GM21367 (cell line): ENCODE data around the gene F11R.
"Not testable (repeated sequence)": the region's sequence is repeated elsewhere in the genome, so short reads cannot be mapped to it uniquely, and the experiment has no call there.

ENCODE experiments used
- ATAC-seq: cut with Tn5 transposase; IDR thresholded peaks from one replicate; pipeline ENCODE4 v1.9.1; 2021; ENCODE audit not compliant: unreplicated experiment

The F11R gene

DNA sequence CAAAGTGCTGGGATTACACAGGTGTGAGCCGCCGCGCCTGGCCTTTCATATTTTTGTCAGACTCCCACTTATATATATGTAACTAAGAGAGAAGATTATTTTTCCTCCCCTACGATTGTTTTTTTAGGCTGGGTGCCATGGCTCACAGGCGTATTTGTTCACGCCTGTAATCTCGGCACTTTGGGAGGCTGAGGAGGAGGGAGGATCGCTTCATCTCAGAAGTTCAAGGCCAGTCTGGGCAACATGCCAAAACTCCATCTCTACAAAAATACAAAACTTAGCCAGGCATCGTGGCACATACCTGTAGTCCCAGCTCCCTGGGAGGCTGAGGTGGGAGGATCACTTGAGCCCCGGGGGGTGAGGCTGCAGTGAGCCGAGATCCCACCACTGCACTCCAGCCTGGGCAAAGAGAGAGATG is 42.4 kb downstream of the F11R start:
- no peak for ATAC-seq

- ATAC-seq = no peak
These were observed 45.9 kb downstream of the F11R start for GRCh38 chr1:160975026-160975425.

DNA sequence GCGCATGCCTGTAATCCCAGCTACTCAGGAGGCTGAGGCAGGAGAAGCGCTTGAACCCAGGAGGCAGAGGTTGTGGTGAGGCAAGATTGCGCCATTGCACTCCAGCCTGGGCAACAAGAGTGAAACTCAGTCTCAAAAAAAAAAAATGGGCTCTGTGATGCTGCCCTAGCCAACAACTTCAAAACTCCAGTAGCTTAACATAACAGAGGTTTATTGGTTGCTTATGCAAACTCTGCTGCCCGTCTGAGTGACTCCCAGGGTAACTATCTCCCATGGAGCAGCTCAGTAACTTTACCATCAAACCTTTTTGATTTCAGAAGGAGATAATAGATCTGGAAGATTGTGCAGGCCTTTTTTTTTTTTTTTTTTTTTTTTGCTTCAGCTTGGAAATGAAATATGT is 47.5 kb downstream of the F11R start:
- ATAC-seq = no peak

DNA sequence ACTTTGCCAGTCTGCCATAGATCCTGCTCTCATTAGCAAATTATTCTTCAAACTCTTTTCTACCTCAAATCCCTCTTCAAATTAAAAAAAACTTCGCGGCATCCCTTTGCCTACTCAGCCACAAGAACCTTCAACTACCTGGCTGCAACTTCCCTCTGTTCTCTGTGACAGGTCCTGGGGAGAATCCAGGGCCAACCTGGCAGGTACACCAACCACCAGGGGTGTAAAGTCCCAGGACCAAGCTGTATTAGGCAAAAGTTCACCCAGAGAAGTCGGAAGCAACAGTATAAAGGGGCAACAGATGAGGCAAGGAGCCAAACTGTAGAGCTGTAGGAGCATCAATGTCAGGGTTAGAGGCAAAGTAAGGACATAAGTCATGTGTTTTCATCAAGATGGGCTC is 48.0 kb downstream of the F11R start:
- no peak for ATAC-seq

GRCh38 chr1:160971618-160972056 is 49.3 kb downstream of the F11R start:
- no peak for ATAC-seq

GRCh38 chr1:160963521-160963920 is 57.4 kb downstream of the F11R start:
- ATAC-seq = no peak

- ATAC-seq = no peak
These were observed 59.5 kb downstream of the F11R start for GRCh38 chr1:160961419-160961818.

DNA sequence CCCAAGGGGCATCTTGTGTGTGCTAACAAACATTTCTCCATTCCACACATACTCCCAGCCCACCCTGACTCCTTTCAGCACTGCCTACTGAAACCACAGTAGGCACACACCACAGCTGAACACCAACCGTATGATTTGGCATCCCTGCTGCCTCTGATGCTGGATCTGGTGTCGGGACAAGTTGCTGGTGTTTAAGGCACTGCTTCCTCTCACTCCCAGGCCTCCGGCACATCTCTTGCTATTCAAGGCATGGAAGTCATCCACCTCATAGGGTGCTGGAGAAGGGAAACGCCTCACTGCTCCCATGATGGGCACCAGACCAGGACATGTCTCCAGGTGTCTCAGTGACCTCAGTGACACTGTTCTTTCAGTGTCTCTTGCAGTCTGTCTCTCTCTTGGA is 64.0 kb downstream of the F11R start:
- no peak for ATAC-seq

DNA sequence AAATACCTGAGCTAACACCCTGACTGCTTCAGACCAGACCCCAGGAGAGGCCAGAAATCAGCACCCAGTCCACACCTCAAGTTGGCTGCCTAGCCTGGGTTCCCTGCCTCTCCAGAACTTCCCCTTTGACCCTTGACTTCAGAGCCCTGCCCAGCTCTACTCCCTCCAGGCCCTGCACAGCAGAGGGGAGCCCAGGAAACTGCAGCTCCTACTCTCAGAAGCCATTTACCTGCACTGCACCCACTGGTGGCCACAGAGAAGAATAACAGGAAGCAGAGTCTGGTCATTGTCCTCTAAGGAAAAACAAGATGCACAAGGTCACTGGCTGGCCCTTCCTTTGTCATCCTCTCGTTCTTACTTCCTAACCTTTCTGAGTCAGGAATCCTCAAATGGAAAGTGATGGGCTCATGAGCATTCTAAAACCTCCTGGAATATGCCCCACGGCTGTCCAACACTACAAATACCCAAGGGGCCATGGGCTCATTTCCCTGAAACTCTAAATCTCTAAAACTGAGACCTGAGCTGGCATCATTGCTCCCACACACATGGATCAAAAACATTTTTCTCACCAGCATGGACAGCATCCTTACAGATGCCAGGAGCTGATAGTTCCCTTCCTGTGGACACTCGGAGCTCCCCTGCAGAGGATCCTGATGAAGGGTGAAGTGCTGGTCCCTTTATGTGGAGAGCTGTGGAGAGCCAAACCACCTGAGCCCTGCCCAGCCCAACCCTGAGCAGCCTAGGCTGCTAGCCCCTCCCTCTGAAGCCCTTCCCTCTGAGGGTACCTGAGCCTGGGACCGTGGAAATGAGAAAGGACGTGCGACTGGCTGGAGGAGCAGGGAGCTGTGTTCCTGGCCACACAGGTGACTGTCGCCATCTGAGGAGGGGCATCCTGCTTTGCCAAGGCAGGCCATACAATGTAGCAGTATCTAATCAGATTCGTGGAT is 66.5 kb downstream of the F11R start, which contains the start of gene ITLN2:
Gene ITLN2, minus strand, starts transcription at position 652 of the 947 bp plus-strand sequence. Its CDS starts 68 bp downstream, at position 584.
- ATAC-seq = no peak

DNA sequence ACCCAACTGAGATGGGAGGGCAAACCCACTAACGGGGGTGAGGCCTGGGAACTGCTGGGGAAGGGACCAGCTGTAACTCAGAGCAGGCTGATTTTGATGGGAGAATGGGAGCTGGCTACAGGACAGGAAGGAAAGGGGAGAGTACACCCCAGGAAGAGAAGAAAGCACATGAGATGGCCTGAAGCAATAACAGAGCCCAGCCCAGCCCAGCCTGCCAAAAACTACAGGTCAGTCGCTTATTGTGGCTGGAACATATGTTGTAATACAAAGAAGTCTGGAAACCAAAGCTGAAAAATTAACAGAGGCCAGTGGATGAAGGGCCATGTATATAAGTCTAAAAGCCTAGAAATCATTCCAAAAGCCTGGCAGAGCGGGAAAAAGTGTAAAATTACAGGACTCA is 67.9 kb downstream of the F11R start:
- ATAC-seq = no peak

- ATAC-seq = no peak
These were observed 68.8 kb downstream of the F11R start for GRCh38 chr1:160952129-160952510.

- ATAC-seq = no peak
These were observed 69.4 kb downstream of the F11R start for GRCh38 chr1:160951443-160952128.

GRCh38 chr1:160950657-160951056 is 70.3 kb downstream of the F11R start:
- no peak for ATAC-seq

DNA sequence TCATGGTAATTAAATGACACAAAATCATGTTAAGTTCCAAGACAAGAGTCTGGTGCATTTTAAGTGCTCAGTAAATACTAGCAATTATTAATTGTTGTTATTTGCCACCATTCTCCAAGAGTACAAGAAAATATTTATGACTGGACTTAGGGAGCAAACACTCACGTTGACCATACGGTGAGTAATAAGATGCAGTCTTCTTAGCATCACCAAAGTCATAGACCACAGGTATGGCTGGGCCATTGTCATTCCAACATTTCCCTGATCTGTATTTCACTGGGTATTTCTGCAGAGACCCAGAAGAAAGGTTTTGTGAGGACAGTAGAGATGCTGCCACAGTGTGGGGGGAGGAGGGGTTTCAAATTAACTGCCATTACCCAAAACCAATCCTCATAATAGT is 71.1 kb downstream of the F11R start:
- no peak for ATAC-seq

DNA sequence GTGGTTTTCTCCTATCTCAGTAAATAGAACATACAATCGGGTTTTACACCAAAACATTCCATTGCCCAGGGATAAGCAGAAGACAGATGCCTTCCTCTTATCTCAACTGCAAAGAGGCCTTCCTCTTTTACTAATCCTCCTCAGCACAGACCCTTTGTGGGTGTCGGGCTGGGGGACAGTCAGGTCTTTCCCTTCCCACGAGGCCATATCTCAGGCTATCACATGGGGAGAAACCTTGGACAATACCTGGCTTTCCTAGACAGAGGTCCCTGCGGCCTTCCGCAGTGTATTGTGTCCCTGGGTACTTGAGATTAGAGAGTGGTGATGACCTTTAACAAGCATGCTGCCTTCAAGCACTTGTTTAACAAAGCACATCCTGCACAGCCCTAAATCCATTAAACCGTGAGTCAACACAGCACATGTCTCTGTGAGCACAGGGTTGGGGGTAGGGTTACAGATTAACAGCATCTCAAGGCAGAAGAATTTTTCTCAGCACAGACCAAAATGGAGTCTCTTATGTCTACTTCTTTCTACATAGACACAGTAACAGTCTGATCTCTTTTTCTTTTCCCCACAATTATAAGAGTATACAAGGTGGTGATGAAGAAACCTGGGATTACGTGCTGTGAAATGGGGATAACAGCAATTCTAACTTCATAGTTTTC is 71.6 kb downstream of the F11R start:
- ATAC-seq = not testable (repeated sequence)

DNA sequence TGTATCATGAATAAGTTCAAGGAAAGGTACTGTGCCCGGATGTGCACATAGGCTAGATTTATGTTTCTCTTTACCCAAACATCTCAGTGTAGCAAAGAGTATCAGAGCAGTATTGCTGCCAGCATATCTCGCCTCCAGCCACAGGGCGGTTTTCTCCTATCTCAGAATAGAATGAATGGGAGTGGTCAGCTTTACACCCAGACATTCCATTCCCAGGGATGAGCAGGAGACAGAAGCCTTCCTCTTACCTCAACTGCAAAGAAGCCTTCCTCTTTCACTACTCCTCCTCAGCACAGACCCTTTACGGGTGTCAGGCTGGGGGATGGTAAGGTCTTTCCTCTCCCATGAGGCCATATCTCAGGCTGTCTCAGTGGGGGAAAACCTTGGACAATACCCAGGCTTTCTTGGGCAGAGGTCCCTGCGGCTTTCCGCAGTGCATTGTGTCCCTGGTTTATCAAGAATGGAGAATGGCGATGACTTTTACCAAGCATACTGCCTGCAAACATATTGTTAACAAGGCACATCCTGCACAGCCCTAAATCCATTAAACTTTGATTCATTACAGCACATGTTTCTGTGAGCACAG is 73.7 kb downstream of the F11R start:
- not testable (repeated sequence) for ATAC-seq

DNA sequence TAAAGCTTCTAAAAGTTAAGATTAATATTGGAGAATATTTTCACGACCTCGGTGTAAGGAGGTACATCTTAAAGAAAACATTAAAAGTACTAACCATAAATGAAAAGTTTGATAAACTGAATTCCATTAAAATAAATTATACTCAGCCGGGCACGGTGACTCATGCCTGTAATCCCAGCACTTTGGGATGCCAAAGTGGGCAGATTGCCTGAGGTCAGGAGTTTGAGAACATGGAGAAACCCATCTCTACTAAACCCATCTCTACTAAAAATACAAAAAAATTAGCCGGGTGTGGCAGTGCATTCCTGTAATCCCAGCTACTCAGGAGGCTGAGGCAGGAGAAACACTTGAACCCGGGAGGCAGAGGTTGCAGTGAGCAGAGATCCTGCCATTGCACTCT is 75.1 kb downstream of the F11R start:
- not testable (repeated sequence) for ATAC-seq
